ENCODE measurements around the gene MYL6B. TPM values are rescaled to one million over a fixed set of nuclear protein-coding genes. Genes with fewer than 3 reads are reported as not detected.

Gene MYL6B
- total and polyA plus RNA-seq, 2 of the 4 experiments (the other 2 are of a cell fraction) = 78.3 to 112 TPM

GRCh38 chr12:56119361-56119796 lies 33.0 kb upstream of the MYL6B start:
- Histone ChIP-seq H3K9me1 (ENCODE audit: insufficient read depth, low read length) (no peaks in the 10 kb centered on the region), H3K4me1 (ENCODE audit: control insufficient read depth, insufficient read depth, low read length) (peaks cover 7% of the 10 kb centered on the region), H2BK120ac (ENCODE audit: low read depth, low read length) (no peak overlapping the region), H2AK9ac (replicated peaks; ENCODE audit: low read depth, low read length, poor library complexity) (peak overlapping the region; percentile 78), H3K36me3 (ENCODE audit: control insufficient read depth, insufficient read depth, low read length) (peaks cover 16% of the 10 kb centered on the region), H4K91ac (ENCODE audit: insufficient read depth, low read depth, low read length) (no peak overlapping the region), H4K5ac (ENCODE audit: low read depth, low read length) (no peak overlapping the region), H3K9ac (ENCODE audit: low read depth, low read length) (peak overlapping the region; percentile 59; the same call in 1 of the 2 replicates), H2AK5ac (ENCODE audit: low read depth, low read length) (peak overlapping the region; percentile 56; the same call in 1 of the 2 replicates), H3K4me2 (ENCODE audit: low read depth, low read length) (peak overlapping the region; percentile 99), H2BK20ac (ENCODE audit: low read depth, low read length) (no peak overlapping the region), H3K4ac (ENCODE audit: low read depth, low read length) (peak overlapping the region; percentile 65; the same call in 1 of the 2 replicates), H3K18ac (ENCODE audit: low read depth, low read length) (no peak overlapping the region), H2BK15ac (ENCODE audit: low read depth, low read length) (peak overlapping the region; percentile 13; the same call in 1 of the 3 replicates), H3K23ac (ENCODE audit: low read depth, low read length) (no peak overlapping the region), H3K27me3 (ENCODE audit: control insufficient read depth, insufficient read depth, low read length) (no peaks in the 10 kb centered on the region), H3K9me3 (ENCODE audit: control insufficient read depth, insufficient read depth, low read length) (no peaks in the 10 kb centered on the region), H3K27ac (ENCODE audit: insufficient read depth, low read length) (peak overlapping the region; percentile 11; the same call in 1 of the 2 replicates), H3K4me3 (ENCODE audit: insufficient read depth, low read depth, low read length) (no peak overlapping the region), H2AFZ (replicated peaks; ENCODE audit: low read length, poor library complexity) (no peak overlapping the region), H2BK5ac (ENCODE audit: low read depth, low read length, poor library complexity, severe bottlenecking) (peak overlapping the region; percentile 13), H3K14ac (replicated peaks; ENCODE audit: low read depth, low read length) (no peak overlapping the region), H3K56ac (ENCODE audit: extremely low read depth, insufficient read depth, low read length) (no peak overlapping the region), H4K20me1 (ENCODE audit: insufficient read depth, low read length) (peaks cover 7% of the 10 kb centered on the region), H3K79me1 (ENCODE audit: low read depth in 1 of 2, low read length in 2 of 2) (peaks cover 13 to 63% of the 10 kb centered on the region in 2 experiments), H4K8ac (ENCODE audit: low read depth in 2 of 2, low read length in 2 of 2) (peak overlapping the region in 1 of 2 experiments; percentile 85; a peak in 1 of 4 replicates)
- WGBS, 2 experiments (ENCODE audit: extremely low coverage in 2 of 2, insufficient read length in 1 of 2) = no CpG with 5 or more reads among the region's 2 CpGs
- intact Hi-C loops (cut with micrococcal nuclease) (loop anchor here (1.0 to 2.0 kb wide), 6 partner anchors 39 to 139 kb away; partner anchors contain the start of genes ANKRD52, MYL6, NABP2 and SMARCC2), dilution Hi-C loops (cut with HindIII; ENCODE audit: low sequenced_read_pairs, unreplicated experiment) (no loop called here), in situ Hi-C loops (cut with MboI; ENCODE audit: low sequenced_read_pairs) (no loop called here)
- DNase-seq (peak; percentile 94), ATAC-seq (ENCODE audit: low read depth) (peak; percentile 55)
- ChIA-PET POLR2A (ENCODE audit: unreplicated experiment) (interaction anchor here (0.6 to 1.5 kb wide), 4 partner anchors 9 to 70 kb away, joined by 3 to 6 read pairs (median 3); partner anchors contain the start of genes ESYT1 and SMARCC2), CTCF (interaction anchor here (0.7 to 3.9 kb wide), 4 partner anchors 65 to 168 kb away, joined by 3 to 27 read pairs (median 3); partner anchors contain the start of genes RNF41 and SMARCC2)
- no TSS peak for BruUV-seq (replicated peaks)
- no peak for TF ChIP-seq MAFK (IDR thresholded peaks at IDR 0.05; ENCODE audit: low read depth, low read length)
- TF ChIP-seq SMC3 (IDR thresholded peaks at IDR 0.05; ENCODE audit: low read depth, low read length) = peak; percentile 72
- peak; percentile 90 for TF ChIP-seq CTCF (conservative IDR thresholded peaks at IDR 0.05; ENCODE audit: low read depth, low read length)
- peak; percentile 39; the same call in 1 of the 2 replicates for TF ChIP-seq CHD1 (IDR thresholded peaks at IDR 0.05; ENCODE audit: low read depth, low read length)
- no peak for TF ChIP-seq RFX5 (IDR thresholded peaks at IDR 0.05; ENCODE audit: low read depth, low read length)
- TF ChIP-seq ELK1 (IDR thresholded peaks at IDR 0.05; ENCODE audit: borderline replicate concordance, low read depth, low read length) = no peak
- TF ChIP-seq RAD21 (IDR thresholded peaks at IDR 0.05; ENCODE audit: low read length) = peak; percentile 85
- TF ChIP-seq FOS (IDR thresholded peaks at IDR 0.05; ENCODE audit: low read depth, low read length) = no peak
- TF ChIP-seq RCOR1 (IDR thresholded peaks at IDR 0.05; ENCODE audit: insufficient replicate concordance, low read length) = no peak
- peak; percentile 88 for TF ChIP-seq USF2 (IDR thresholded peaks at IDR 0.05; ENCODE audit: low read depth, low read length)
- peak; percentile 79; the same call in 1 of the 2 replicates for TF ChIP-seq MAZ (IDR thresholded peaks at IDR 0.05; ENCODE audit: borderline replicate concordance, low read depth, low read length)
- peak; percentile 93 for TF ChIP-seq MXI1 (IDR thresholded peaks at IDR 0.05; ENCODE audit: borderline replicate concordance, low read depth, low read length)
- TF ChIP-seq NFE2L2 (IDR thresholded peaks at IDR 0.05; ENCODE audit: low read depth, low read length) = no peak
- TF ChIP-seq POLR2A (IDR thresholded peaks at IDR 0.05; ENCODE audit: low read depth, low read length) = no peak
- peak; percentile 61; the same call in 1 of the 2 replicates for TF ChIP-seq CEBPB (IDR thresholded peaks at IDR 0.05; ENCODE audit: low read depth, low read length)

Measured in IMR-90 (cell line).